Activated CD4-positive, CD25-positive, alpha-beta regulatory T cell treated with anti-CD3 and anti-CD28 coated beads, Interleukin-2, amount 50 U/mL, for 16 hours (primary cell): ENCODE data around the gene MMP2.

Source experiments
- DNase-seq: peaks from one replicate; pipeline ENCODE4 v3.0.0-alpha.2; 2020; ENCODE audit warnings: low read depth, low spot score

Gene MMP2

GRCh38 chr16:55494994-55495421, 16.0 kb downstream of the MMP2 start:
- no peak for DNase-seq

DNA sequence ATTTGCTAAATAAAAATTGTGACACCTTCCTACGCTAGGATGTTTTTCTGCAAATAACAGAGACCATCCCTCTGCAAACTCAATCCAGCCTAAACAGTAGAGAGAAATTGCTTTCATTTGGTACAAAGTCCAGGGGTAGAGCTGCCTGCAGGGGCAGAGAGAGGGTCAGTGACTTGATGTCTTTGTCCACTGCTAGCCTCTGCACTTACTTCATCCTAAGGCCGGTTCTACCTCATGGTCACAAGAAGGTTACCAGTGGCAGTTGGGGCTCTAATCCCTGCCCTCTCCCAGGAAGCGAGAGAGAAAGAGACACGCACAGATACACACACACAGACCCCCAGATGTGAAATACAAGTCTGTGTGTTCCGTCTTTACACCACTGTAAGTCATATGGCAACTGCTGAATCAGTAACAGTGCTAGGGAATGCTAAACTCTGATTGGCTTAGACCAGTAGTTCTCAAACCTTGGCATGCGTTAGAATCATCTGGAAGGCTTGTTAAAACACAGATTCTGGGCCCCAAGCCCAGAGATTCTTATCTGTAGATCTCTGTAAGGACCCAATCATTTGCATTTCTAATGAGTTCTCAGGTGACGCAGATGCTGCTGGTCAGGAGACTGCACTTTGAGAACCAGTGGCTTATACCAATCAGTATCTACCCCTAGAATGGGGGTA, 16.8 kb downstream of the MMP2 start:
- no peak for DNase-seq

- no peak for DNase-seq
Observed at GRCh38 chr16:55496509-55497145, 17.6 kb downstream of the MMP2 start.

GRCh38 chr16:55497558-55497957, 18.6 kb downstream of the MMP2 start:
- no peak for DNase-seq

DNA sequence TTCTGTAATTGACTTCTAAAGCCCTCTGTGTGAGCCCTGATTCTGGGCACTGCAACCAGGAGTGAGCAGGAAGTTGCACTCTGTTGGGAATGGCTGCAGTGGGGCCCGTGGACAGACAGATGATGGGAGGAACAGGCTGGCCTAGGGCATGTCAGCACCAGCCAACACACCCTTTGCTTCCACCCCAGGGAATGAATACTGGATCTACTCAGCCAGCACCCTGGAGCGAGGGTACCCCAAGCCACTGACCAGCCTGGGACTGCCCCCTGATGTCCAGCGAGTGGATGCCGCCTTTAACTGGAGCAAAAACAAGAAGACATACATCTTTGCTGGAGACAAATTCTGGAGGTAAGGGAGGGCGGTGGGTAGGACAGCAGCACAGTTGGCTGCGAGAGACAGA, 19.1 kb downstream of the MMP2 start:
- DNase-seq, result no peak

DNA sequence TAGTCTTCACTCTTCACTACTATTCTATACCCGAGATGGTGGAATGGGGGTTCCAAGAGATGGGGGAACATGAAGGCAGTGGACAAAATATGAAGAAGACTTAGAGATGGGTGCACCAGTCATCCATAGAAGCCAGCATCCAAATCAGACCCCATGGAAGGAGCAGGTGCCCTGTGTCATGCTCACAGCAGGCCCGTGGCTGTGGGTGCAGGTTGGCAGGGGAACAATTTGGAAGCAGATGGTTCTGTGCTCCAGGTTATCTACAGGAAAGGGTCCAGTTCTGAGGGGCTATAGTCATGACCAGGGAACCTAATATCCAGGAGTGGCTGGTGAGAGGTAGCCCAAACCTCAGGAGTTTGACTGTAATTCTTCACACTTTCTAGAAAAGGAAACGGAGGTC, 20.3 kb downstream of the MMP2 start:
- no peak for DNase-seq

DNA sequence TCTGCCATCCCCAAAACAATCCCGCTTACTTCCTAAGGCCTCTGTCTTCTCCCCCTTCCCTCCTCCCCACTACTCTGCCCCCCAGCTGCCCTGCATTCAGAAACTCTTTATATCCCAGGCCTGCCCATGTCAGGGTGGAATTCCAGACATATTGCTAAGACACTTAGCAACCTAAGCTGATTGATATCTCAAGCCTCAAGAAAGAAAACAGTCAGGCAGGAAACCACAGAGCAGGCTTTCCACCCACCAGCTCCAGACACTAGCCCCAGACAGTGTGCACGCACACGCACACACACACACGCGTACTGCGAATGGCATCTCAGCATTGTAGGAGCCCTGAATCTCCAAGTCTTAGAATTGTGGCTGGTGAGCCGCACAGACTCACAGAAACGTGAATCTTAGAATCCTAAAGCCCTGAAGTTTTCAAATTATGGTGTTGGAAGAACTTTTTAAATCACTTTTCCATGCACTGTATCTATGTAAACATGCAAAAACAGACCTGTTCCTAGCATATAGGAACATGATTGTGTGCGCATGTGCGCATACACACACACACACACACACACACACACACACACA, 21.0 kb downstream of the MMP2 start:
- DNase-seq, result no peak

DNA sequence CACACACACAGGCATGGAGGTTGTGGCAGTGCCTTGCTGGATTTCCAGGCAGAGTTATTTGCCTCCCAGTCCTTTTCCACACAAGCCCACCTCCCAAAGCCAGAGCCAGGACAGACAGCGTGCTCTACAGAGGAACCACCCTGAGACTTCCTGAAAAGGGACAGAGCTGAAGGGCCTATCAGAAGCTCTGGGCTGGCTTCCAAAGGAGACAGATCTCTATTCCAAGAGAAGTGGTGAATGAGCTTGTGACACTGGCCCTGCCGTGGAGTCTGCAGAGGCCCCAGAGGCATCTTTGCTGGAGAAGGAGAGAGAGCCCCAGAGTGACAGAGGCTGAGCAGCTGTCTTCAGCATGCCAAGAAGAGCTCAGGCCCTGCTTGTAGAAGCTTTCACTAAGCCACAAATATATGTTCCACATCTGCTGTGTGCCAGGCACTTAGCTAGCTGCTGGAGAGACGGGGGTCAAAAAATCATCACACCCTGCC, 21.6 kb downstream of the MMP2 start:
- no peak for DNase-seq

DNA sequence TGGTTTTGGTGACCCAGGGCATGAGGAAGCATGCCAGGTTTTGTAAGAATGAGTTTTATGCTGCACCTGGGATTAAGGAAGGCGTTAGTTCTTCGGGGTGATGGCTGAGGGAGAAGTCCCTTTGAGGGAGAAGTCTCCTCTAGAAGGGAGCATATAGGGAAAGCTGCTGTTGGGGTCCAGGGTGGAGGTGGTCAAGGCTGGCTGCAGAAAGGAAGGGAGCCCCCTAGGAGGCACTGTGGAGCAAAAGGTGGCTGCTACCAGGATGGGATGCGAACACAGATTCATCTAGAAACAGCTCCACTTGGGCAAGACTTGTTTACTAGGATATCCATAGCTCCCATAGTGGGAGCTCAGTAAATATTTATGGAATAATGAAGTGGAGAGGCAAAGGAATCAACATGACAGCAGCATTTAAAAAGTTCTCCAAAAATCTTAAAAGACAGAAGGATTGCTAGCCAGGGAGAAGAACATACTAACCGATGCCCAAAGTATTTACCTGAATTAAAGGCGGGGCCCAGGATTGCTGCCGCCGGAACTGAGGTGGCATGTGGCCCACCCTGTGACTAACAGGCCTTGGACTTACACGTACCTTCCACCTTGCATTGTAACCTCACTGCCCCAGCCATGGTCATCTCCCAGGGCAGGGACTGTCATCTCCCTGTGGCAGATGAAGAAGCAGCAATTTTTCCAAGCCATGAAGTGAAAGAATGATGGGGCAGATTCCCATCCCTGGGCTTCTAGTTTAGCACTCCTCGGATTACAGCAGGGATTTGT, 22.7 kb downstream of the MMP2 start:
- DNase-seq, result no peak

GRCh38 chr16:55502801-55503366, 23.9 kb downstream of the MMP2 start:
- DNase-seq, result no peak

GRCh38 chr16:55503726-55504550, 24.9 kb downstream of the MMP2 start:
- DNase-seq, result no peak

DNA sequence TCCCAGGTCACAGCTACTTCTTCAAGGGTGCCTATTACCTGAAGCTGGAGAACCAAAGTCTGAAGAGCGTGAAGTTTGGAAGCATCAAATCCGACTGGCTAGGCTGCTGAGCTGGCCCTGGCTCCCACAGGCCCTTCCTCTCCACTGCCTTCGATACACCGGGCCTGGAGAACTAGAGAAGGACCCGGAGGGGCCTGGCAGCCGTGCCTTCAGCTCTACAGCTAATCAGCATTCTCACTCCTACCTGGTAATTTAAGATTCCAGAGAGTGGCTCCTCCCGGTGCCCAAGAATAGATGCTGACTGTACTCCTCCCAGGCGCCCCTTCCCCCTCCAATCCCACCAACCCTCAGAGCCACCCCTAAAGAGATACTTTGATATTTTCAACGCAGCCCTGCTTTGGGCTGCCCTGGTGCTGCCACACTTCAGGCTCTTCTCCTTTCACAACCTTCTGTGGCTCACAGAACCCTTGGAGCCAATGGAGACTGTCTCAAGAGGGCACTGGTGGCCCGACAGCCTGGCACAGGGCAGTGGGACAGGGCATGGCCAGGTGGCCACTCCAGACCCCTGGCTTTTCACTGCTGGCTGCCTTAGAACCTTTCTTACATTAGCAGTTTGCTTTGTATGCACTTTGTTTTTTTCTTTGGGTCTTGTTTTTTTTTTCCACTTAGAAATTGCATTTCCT, 26.5 kb downstream of the MMP2 start:
- DNase-seq, result no peak

- no peak for DNase-seq
Observed at GRCh38 chr16:55506083-55506482, 27.1 kb downstream of the MMP2 start.

DNA sequence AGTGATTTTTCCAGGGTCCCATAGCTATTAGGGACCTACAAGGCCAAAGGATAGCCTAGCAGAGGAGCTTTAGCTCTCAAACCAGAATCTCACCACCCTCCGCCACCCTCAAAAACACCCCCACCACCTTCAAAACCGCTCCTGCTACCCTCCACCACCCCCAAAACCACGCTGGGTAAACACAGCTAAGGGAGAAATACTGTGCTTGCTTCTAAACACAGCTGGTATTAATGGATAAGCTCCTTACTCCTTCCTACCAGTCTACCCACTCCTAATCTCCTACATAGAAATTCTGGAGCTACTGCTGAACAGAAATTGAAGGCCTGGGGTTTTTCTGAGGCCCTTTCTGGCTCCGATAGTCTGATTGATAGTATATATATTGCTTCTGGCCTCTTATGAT, 27.7 kb downstream of the MMP2 start:
- no peak for DNase-seq

GRCh38 chr16:55508271-55508921, 29.4 kb downstream of the MMP2 start:
- no peak for DNase-seq

DNA sequence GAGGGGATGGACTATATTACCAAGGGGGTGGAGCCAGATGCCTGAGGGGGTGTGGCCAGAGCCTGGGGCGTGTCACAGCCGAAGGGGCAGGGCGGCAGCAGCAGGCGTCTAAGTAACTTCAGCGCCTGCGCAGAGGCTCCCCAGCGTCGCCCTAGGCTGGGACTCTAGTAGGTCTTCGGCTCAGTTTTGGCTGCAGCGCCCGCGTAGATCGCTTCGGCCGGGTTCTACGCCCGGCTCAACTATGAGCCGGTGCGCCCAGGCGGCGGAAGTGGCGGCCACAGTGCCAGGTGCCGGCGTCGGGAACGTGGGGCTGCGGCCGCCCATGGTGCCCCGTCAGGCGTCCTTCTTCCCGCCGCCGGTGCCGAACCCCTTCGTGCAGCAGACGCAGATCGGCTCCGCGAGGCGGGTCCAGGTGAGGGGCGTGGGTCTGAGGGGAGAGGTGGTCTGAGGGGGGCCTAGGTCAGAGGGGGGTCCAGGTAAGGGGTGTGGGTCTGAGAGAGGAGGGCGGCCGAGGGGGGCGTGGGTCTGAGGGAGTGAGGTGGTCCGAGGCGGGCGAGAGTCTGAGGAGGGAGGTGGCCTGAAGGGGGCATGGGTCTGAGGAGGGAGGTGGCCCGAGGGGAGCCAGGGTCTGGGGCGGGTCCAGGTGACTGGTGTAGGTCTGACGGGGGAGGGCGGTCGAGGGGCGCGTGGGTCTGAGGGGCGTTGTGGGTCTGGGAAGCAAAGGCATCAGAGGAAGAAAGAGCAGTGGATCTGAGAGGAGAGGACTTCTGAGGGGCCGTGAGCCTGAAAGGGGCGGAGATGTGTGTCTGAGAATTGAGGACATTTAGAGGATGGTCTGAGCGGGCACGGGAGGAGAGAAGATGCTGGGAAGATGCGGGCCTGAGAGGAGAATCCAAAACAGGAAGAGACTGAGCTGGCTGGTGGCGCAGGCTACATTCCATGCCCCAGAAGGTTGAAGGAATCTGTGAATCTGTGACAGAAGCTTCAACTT, 30.2 kb downstream of the MMP2 start, which contains the start of gene LPCAT2:
LPCAT2 (plus strand) TSS at position 132 of the 991 bp plus-strand sequence; CDS start at position 242, 110 bp downstream.
- no peak for DNase-seq

DNA sequence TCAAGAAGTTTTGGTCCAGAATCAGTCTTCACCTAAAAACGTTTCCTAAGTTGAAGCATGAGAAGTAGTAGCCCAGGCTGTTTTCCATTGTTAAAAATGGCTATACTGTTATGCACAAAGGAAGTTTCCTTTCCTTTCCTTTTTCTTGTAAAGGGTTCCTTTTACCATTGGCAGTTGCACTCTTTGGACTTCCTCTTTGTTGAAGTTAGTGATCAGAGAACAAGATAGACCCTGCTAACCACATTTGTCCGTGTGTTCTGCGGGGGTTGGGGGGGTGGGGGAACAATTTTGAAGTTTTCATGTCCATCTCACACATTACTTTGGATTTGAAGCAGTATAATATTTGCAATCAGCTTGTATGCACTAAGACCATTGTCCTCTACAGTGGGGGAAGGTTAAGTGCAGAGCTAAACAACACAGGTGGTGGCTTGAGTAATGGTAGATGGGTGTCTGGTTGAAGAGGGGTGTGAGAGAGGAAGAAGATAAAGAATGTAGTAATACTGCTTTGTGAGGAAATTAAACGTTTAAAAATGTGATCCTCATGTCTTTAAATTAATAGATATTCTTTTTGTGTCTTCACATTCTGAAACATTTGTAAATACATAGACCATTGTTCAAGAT, 31.3 kb downstream of the MMP2 start:
- no peak for DNase-seq

GRCh38 chr16:55512941-55513340, 33.9 kb downstream of the MMP2 start:
- no peak for DNase-seq
